A673 (cell line): ENCODE measurements around the gene TH.

ENCODE experiments used
- CTCF ChIP-seq: fragments of 300-800, 200-600 bp; sonication (generic); conservative IDR thresholded peaks from 2 replicates; pipeline ENCODE4 v1.5.1; 2017; ENCODE audit warnings: low read depth, mild to moderate bottlenecking, antibody characterized with exemption, low read length, moderate library complexity, mixed read lengths
- EZH2 ChIP-seq: fragments of 200-600 bp; sonication (generic); IDR thresholded peaks from 2 replicates; pipeline ENCODE4 v1.6.1; 2017; ENCODE audit warnings: borderline replicate concordance, low read depth, mild to moderate bottlenecking, mixed read lengths, antibody characterized with exemption, low read length; ENCODE audit not compliant: poor library complexity, severe bottlenecking

GRCh38 chr11:2167141-2168045, 4.2 kb downstream of the TH start:
- TF ChIP-seq CTCF (no peak), EZH2 (no peak)
